Measurements from ENCODE around the gene MTURN. TPM values are rescaled to one million over a fixed set of nuclear protein-coding genes. Genes with fewer than 3 reads are reported as not detected.

The MTURN gene
- total and polyA plus RNA-seq, 9 of the 15 experiments (the other 6 are each of a cell fraction or from before 2014, with no cell fraction given): 0.94 to 14.8 (median 6.4) TPM

- in situ Hi-C loops (cut with MboI) (no loop called here), intact Hi-C loops (cut with micrococcal nuclease) (no loop called here)
- Histone ChIP-seq H3K9ac (ENCODE audit: insufficient read depth in 1 of 2, low read depth in 2 of 2, low read length in 2 of 2) (peak overlapping the region in 1 of 2 experiments; percentile 40; a peak in 3 of 4 replicates), H3K79me2 (ENCODE audit: control insufficient read depth, insufficient read depth, low read length) (no peaks in the 10 kb centered on the region; the same call in 2 of the 3 replicates), H3K4me1 (replicated peaks in 1 of 2; ENCODE audit: control insufficient read depth in 2 of 2, insufficient read depth in 2 of 2, low read length in 2 of 2) (peaks cover 12 to 64% of the 10 kb centered on the region in 2 experiments; a peak in 4 of 5 replicates), H3K9me3 (replicated peaks; ENCODE audit: control insufficient read depth, insufficient read depth, low read depth, low read length) (no peaks in the 10 kb centered on the region), H4K20me1 (replicated peaks; ENCODE audit: control insufficient read depth, insufficient read depth, low read length) (no peaks in the 10 kb centered on the region), H3K4me3 (no peak overlapping the region), H3K4me2 (ENCODE audit: insufficient read depth, low read length) (peak overlapping the region; percentile 72; the same call in 1 of the 2 replicates), H3K27ac (ENCODE audit: extremely low read depth, low read depth, low read length) (peak overlapping the region; percentile 29; the same call in 1 of the 3 replicates), H2AFZ (ENCODE audit: low read depth, low read length) (peak overlapping the region; percentile 44; the same call in 1 of the 2 replicates), H3K36me3 (ENCODE audit: control insufficient read depth, insufficient read depth, low read length) (no peaks in the 10 kb centered on the region; the same call in 2 of the 3 replicates), H3K27me3 (ENCODE audit: control insufficient read depth in 2 of 2, insufficient read depth in 2 of 2, low read length in 2 of 2) (no peaks in the 10 kb centered on the region), H3K9me1 (ENCODE audit: control insufficient read depth, insufficient read depth, low read length) (no peaks in the 10 kb centered on the region)
- FAIRE-seq (no peak), DNase-seq (ENCODE audit: extremely low read depth in 1 of 4, low spot score in 3 of 4) (no peak), ATAC-seq (no peak)
- TF ChIP-seq BRD9 (IDR thresholded peaks at IDR 0.05; ENCODE audit: low read depth, partially characterized antibody) (no peak), TBL1XR1 (IDR thresholded peaks at IDR 0.05; ENCODE audit: low read length in 2 of 2) (no peak), HBP1 (CRISPR knock-in tag; IDR thresholded peaks at IDR 0.05) (no peak)
- BruUV-seq (replicated peaks): no TSS peak
- WGBS (ENCODE audit: insufficient coverage, low coverage, missing lambda C conversion rate): 65% methylated on average over 6 of the region's 6 CpGs
- POLR2A ChIA-PET: interaction anchor here (0.6 to 1.4 kb wide), 7 partner anchors 8 to 117 kb away, joined by 3 to 13 read pairs (median 4); partner anchors contain the start of gene MTURN
- CTCF ChIA-PET (ENCODE audit: low intra/inter-chr PET ratio): no interaction called here
Measured at GRCh38 chr7:30145426-30145970, 10.7 kb downstream of the MTURN start.
